Gastrocnemius medialis (tissue), 4 donors: ENCODE data around the gene MUS81.

Experiments
- POLR2A ChIP-seq, 2 donors: fragments of 450-650 bp; IDR thresholded peaks; one replicate each; pipeline ENCODE4 v1.6.1; 2017; ENCODE audit warnings: antibody characterized with exemption in 2 of 2, mild to moderate bottlenecking in 2 of 2, moderate library complexity in 2 of 2
- TF ChIP-seq, protein P1 (sequence below), 5 experiments: fragments of 450-650 bp in 3 of 5; fragments of 200-600 bp in 2 of 5; sonication (generic) in 2 of 5; IDR thresholded peaks in 4 of 5; conservative IDR thresholded peaks in 1 of 5; 1 replicate in 4 of 5; 2 replicates in 1 of 5; pipeline ENCODE4 v1.5.1; 2016 to 2019; ENCODE audit warnings: antibody characterized with exemption in 5 of 5, mild to moderate bottlenecking in 3 of 5, moderate library complexity in 3 of 5

GRCh38 chr11:65897020-65897471, 36.8 kb downstream of the MUS81 start:
- TF ChIP-seq, protein P1, sequence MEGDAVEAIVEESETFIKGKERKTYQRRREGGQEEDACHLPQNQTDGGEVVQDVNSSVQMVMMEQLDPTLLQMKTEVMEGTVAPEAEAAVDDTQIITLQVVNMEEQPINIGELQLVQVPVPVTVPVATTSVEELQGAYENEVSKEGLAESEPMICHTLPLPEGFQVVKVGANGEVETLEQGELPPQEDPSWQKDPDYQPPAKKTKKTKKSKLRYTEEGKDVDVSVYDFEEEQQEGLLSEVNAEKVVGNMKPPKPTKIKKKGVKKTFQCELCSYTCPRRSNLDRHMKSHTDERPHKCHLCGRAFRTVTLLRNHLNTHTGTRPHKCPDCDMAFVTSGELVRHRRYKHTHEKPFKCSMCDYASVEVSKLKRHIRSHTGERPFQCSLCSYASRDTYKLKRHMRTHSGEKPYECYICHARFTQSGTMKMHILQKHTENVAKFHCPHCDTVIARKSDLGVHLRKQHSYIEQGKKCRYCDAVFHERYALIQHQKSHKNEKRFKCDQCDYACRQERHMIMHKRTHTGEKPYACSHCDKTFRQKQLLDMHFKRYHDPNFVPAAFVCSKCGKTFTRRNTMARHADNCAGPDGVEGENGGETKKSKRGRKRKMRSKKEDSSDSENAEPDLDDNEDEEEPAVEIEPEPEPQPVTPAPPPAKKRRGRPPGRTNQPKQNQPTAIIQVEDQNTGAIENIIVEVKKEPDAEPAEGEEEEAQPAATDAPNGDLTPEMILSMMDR (IDR thresholded peaks at IDR 0.05 in 4 of 5, conservative IDR thresholded peaks at IDR 0.05 in 1 of 5): no peak
- TF ChIP-seq POLR2A (IDR thresholded peaks at IDR 0.05): no peak
